Lower leg skin (tissue), 4 donors: Measurements from ENCODE around the gene UBASH3A. TPM values are rescaled to one million over a fixed set of nuclear protein-coding genes. Genes with fewer than 3 reads are reported as not detected.

ENCODE experiments used
- DNase-seq, 2 donors: peaks; one replicate each; pipeline ENCODE4 v3.0.0-alpha.2; 2019; ENCODE audit warnings: low spot score in 2 of 2
- H3K4me3 ChIP-seq: fragments of 200-600 bp; sonication (generic); 2 replicates; pipeline ENCODE4 v1.5.1; 2017; ENCODE audit warnings: mild to moderate bottlenecking, low read depth; ENCODE audit not compliant: poor library complexity, severe bottlenecking
- POLR2A ChIP-seq, 2 donors: fragments of 450-650 bp; IDR thresholded peaks; one replicate each; pipeline ENCODE4 v1.6.1; 2016 to 2017; ENCODE audit warnings: antibody characterized with exemption in 2 of 2, mild to moderate bottlenecking in 1 of 2, moderate library complexity in 1 of 2
- WGBS, 2 donors: methylation state at CpG; one replicate each; pipeline ENCODE4 v1.1.5; 2018; 5-methylcytosine and 5-hydroxymethylcytosine counted together
- intact Hi-C: fragments of 100-400 bp; cut with DNase I; formaldehyde crosslinking; loops from one replicate; pipeline ENCODE4 v1.15.0; 2023; ENCODE audit warnings: low total_unique reads
- total RNA-seq, 4 donors: library from RNA; depleted of rRNA; stranded (reverse); fragments of >200 nt; gene quantifications; one replicate each; pipeline ENCODE4 v1.1.0, GENCODE V29; 2016
- TF ChIP-seq, protein P1 (sequence below), 3 donors: fragments of 450-650 bp; IDR thresholded peaks; one replicate each; pipeline ENCODE4 v1.5.1; 2016; ENCODE audit warnings: antibody characterized with exemption in 3 of 3, mild to moderate bottlenecking in 3 of 3, moderate library complexity in 2 of 3

Gene UBASH3A
- total RNA-seq, 4 donors from 2014 or later: 0.23 TPM; not detected in 3

- intact Hi-C loops: no loop called here
- TF ChIP-seq POLR2A (IDR thresholded peaks at IDR 0.05): no peak
- TF ChIP-seq, protein P1, sequence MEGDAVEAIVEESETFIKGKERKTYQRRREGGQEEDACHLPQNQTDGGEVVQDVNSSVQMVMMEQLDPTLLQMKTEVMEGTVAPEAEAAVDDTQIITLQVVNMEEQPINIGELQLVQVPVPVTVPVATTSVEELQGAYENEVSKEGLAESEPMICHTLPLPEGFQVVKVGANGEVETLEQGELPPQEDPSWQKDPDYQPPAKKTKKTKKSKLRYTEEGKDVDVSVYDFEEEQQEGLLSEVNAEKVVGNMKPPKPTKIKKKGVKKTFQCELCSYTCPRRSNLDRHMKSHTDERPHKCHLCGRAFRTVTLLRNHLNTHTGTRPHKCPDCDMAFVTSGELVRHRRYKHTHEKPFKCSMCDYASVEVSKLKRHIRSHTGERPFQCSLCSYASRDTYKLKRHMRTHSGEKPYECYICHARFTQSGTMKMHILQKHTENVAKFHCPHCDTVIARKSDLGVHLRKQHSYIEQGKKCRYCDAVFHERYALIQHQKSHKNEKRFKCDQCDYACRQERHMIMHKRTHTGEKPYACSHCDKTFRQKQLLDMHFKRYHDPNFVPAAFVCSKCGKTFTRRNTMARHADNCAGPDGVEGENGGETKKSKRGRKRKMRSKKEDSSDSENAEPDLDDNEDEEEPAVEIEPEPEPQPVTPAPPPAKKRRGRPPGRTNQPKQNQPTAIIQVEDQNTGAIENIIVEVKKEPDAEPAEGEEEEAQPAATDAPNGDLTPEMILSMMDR (IDR thresholded peaks at IDR 0.05): no peak
- no peak for DNase-seq
- no peak overlapping the region for H3K4me3 ChIP-seq
- 92 to 96% methylated on average over 4 of the region's 4 CpGs for WGBS, 2 donors
Measured at GRCh38 chr21:42481169-42481568, 77.5 kb downstream of the UBASH3A start.

- no peak for DNase-seq
- 76 to 91% methylated on average over 7 of the region's 7 CpGs for WGBS, 2 donors
- TF ChIP-seq, protein P1 (IDR thresholded peaks at IDR 0.05): no peak
- no peak for TF ChIP-seq POLR2A (IDR thresholded peaks at IDR 0.05)
- H3K4me3 ChIP-seq: no peak overlapping the region
- intact Hi-C loops: no loop called here
Measured at GRCh38 chr21:42484966-42485365, 81.3 kb downstream of the UBASH3A start.

DNA sequence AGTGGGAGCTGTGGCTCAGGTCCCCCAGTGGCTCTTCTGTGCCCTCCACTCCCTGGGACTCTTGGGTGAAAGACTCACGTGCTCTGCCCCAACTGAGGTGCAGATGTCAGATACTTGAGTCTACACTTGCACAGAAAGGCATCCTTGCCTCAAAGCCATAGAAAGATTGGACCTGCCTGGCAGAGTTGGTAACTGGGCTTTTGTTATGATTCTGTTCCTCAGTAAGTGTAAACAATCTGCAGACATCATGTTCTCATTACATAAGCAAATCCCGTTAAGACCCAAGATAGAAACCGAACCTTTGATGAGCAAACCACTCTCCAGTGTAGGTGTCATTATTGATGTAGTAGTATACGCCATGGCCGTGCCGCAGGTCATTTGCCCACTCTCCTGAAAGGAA is 82.4 kb downstream of the UBASH3A start:
- intact Hi-C loops: no loop called here
- no peak for DNase-seq
- H3K4me3 ChIP-seq: no peak overlapping the region
- TF ChIP-seq, protein P1 (IDR thresholded peaks at IDR 0.05): no peak
- no peak for TF ChIP-seq POLR2A (IDR thresholded peaks at IDR 0.05)
- WGBS, 2 donors: 82 to 86% methylated on average over 6 of the region's 6 CpGs

DNA sequence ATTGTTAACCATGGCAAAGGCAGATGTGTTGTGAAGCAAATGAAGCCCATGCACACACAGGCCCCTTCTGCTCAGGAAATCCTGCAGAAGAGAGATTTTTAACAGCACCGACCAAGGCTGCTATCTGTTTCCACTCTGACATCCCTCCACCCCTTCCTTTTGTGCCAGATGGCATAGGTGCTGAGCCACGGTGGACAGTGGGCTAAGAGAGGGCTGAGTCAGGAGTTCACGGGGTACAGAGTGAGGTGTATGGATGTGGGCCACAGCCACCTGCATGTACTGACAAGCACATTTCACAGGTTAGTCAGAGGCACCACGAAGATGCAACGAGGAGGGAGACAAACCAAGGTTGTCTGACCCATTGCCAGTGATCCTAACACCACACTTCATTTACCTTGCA is 82.8 kb downstream of the UBASH3A start:
- no peak for DNase-seq
- no peak overlapping the region for H3K4me3 ChIP-seq
- intact Hi-C loops: no loop called here
- TF ChIP-seq POLR2A (IDR thresholded peaks at IDR 0.05): no peak
- TF ChIP-seq, protein P1 (IDR thresholded peaks at IDR 0.05): no peak
- WGBS, 2 donors: 16 to 44% methylated on average over 5 of the region's 5 CpGs

DNA sequence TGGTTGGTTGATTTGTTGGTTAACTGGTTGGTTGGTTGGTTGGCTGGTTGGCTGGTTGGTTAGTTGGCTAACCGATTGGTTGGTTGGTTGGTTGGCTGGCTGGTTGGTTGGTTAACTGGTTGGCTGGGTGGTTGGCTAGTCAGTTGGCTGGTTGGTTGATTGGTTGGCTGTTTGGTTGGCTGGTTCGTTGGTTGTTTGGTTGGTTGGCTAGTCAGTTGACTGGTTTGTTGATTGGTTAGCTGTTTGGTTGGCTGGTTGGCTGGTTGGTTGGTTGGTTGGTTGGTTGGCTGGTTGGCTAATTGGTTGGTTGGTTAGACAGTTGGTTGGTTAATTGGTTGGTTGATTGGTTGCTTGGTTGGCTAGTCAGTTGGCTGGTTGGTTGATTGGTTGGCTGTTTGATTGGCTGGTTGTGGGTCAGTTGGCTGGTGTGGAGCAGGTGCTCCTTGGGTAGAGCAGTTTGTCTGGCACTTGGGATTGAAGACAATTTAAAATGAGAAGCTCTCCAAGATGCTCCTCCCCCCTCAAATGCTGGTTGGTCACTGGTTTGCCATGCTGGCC is 85.4 kb downstream of the UBASH3A start:
- intact Hi-C loops: no loop called here
- DNase-seq: no peak
- TF ChIP-seq POLR2A (IDR thresholded peaks at IDR 0.05): no peak
- TF ChIP-seq, protein P1 (IDR thresholded peaks at IDR 0.05): no peak
- no peak overlapping the region for H3K4me3 ChIP-seq
- WGBS, 2 donors: 42 to 77% methylated on average over 1 to 2 of the region's 2 CpGs

- 84% methylated on average over 4 of the region's 4 CpGs for WGBS, 2 donors
- H3K4me3 ChIP-seq: no peak overlapping the region
- intact Hi-C loops: no loop called here
- TF ChIP-seq, protein P1 (IDR thresholded peaks at IDR 0.05): no peak
- no peak for TF ChIP-seq POLR2A (IDR thresholded peaks at IDR 0.05)
- DNase-seq: no peak
Measured at GRCh38 chr21:42489991-42490390, 86.3 kb downstream of the UBASH3A start.
